ENCODE measurements around the gene RTP2. TPM values are rescaled to one million over a fixed set of nuclear protein-coding genes. Genes with fewer than 3 reads are reported as not detected.

Gene RTP2
- total RNA-seq, 1 experiment from 2014 or later, result not detected

GRCh38 chr3:187678726-187679268, 23.6 kb downstream of the RTP2 start:
- Histone ChIP-seq H3K9me3 (ENCODE audit: low read depth, low read length, poor library complexity, severe bottlenecking) (no peaks in the 10 kb centered on the region), H3K27me3 (replicated peaks; ENCODE audit: insufficient read depth, low read depth, low read length, poor library complexity) (peaks cover 5% of the 10 kb centered on the region), H3K36me3 (ENCODE audit: insufficient read depth, low read length, poor library complexity, severe bottlenecking) (no peaks in the 10 kb centered on the region), H3K27ac (ENCODE audit: low read depth, low read length, poor library complexity, severe bottlenecking) (no peak overlapping the region), H3K4me3 (ENCODE audit: low read depth, low read length, poor library complexity, severe bottlenecking) (no peak overlapping the region), H3K4me1 (ENCODE audit: insufficient read depth, low read length, poor library complexity, severe bottlenecking) (peaks cover 7% of the 10 kb centered on the region)
- POLR2A ChIA-PET (ENCODE audit: low non-redundant PET), result interaction anchor here (0.6 kb wide), 1 partner anchor 362 kb away, joined by 5 read pairs; no protein-coding TSS in a partner anchor
- TF ChIP-seq, protein P1, sequence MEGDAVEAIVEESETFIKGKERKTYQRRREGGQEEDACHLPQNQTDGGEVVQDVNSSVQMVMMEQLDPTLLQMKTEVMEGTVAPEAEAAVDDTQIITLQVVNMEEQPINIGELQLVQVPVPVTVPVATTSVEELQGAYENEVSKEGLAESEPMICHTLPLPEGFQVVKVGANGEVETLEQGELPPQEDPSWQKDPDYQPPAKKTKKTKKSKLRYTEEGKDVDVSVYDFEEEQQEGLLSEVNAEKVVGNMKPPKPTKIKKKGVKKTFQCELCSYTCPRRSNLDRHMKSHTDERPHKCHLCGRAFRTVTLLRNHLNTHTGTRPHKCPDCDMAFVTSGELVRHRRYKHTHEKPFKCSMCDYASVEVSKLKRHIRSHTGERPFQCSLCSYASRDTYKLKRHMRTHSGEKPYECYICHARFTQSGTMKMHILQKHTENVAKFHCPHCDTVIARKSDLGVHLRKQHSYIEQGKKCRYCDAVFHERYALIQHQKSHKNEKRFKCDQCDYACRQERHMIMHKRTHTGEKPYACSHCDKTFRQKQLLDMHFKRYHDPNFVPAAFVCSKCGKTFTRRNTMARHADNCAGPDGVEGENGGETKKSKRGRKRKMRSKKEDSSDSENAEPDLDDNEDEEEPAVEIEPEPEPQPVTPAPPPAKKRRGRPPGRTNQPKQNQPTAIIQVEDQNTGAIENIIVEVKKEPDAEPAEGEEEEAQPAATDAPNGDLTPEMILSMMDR (conservative IDR thresholded peaks at IDR 0.05; ENCODE audit: low read depth, low read length), result peak; percentile 80
- TF ChIP-seq EZH2 (IDR thresholded peaks at IDR 0.05; ENCODE audit: borderline replicate concordance, low read depth, low read length, poor library complexity, severe bottlenecking), result no peak
- intact Hi-C loops (cut with micrococcal nuclease; ENCODE audit: unreplicated experiment), result loop anchor here (1.0 kb wide), 3 partner anchors 62 to 458 kb away; no protein-coding TSS in a partner anchor
- CTCF ChIA-PET, result interaction anchor here (0.6 to 5.1 kb wide), 12 partner anchors 10 to 514 kb away, joined by 3 to 210 read pairs (median 4); no protein-coding TSS in a partner anchor
- no TSS peak for BruUV-seq (replicated peaks)
- DNase-seq (ENCODE audit: low spot score), result peak; percentile 78

- Histone ChIP-seq H3K27ac (ENCODE audit: low read depth, low read length, poor library complexity, severe bottlenecking) (no peak overlapping the region), H3K27me3 (replicated peaks; ENCODE audit: insufficient read depth, low read depth, low read length, poor library complexity) (peaks cover 16% of the 10 kb centered on the region), H3K9me3 (ENCODE audit: low read depth, low read length, poor library complexity, severe bottlenecking) (no peaks in the 10 kb centered on the region), H3K4me3 (ENCODE audit: low read depth, low read length, poor library complexity, severe bottlenecking) (no peak overlapping the region), H3K4me1 (ENCODE audit: insufficient read depth, low read length, poor library complexity, severe bottlenecking) (peaks cover 7% of the 10 kb centered on the region), H3K36me3 (ENCODE audit: insufficient read depth, low read length, poor library complexity, severe bottlenecking) (no peaks in the 10 kb centered on the region)
- TF ChIP-seq, protein P1 (conservative IDR thresholded peaks at IDR 0.05; ENCODE audit: low read depth, low read length), result no peak
- no peak for TF ChIP-seq EZH2 (IDR thresholded peaks at IDR 0.05; ENCODE audit: borderline replicate concordance, low read depth, low read length, poor library complexity, severe bottlenecking)
- BruUV-seq (replicated peaks), result no TSS peak
- ChIA-PET CTCF (interaction anchor here (0.8 to 5.1 kb wide), 2 partner anchors 62 to 357 kb away, joined by 4 to 210 read pairs; no protein-coding TSS in a partner anchor), POLR2A (ENCODE audit: low non-redundant PET) (no interaction called here)
- intact Hi-C loops (cut with micrococcal nuclease; ENCODE audit: unreplicated experiment), result no loop called here
- no peak for DNase-seq (ENCODE audit: low spot score)
These were observed 24.8 kb downstream of the RTP2 start for GRCh38 chr3:187677604-187678003.

- Histone ChIP-seq H3K4me1 (ENCODE audit: insufficient read depth, low read length, poor library complexity, severe bottlenecking) (no peaks in the 10 kb centered on the region), H3K36me3 (ENCODE audit: insufficient read depth, low read length, poor library complexity, severe bottlenecking) (no peaks in the 10 kb centered on the region), H3K27me3 (replicated peaks; ENCODE audit: insufficient read depth, low read depth, low read length, poor library complexity) (peaks cover 62% of the 10 kb centered on the region), H3K27ac (ENCODE audit: low read depth, low read length, poor library complexity, severe bottlenecking) (no peak overlapping the region), H3K9me3 (ENCODE audit: low read depth, low read length, poor library complexity, severe bottlenecking) (no peaks in the 10 kb centered on the region), H3K4me3 (ENCODE audit: low read depth, low read length, poor library complexity, severe bottlenecking) (no peak overlapping the region)
- POLR2A ChIA-PET (ENCODE audit: low non-redundant PET), result no interaction called here
- CTCF ChIA-PET, result no interaction called here
- intact Hi-C loops (cut with micrococcal nuclease; ENCODE audit: unreplicated experiment), result no loop called here
- no TSS peak for BruUV-seq (replicated peaks)
- DNase-seq (ENCODE audit: low spot score), result no peak
- no peak for TF ChIP-seq EZH2 (IDR thresholded peaks at IDR 0.05; ENCODE audit: borderline replicate concordance, low read depth, low read length, poor library complexity, severe bottlenecking)
- TF ChIP-seq, protein P1 (conservative IDR thresholded peaks at IDR 0.05; ENCODE audit: low read depth, low read length), result no peak
These were observed 29.3 kb downstream of the RTP2 start for GRCh38 chr3:187673012-187673411.
